Stimulated activated CD8-positive, alpha-beta memory T cell treated with anti-CD3 and anti-CD28 coated beads, Interleukin-15, amount 100 ng/mL, for 24 hours (primary cell): ENCODE results near the gene FGFBP3.
"Not testable (repeated sequence)": the region's sequence is repeated elsewhere in the genome, so short reads cannot be mapped to it uniquely, and the experiment has no call there.

Experiments used
- DNase-seq: peaks from one replicate; pipeline ENCODE4 v3.0.0-alpha.2; 2020; ENCODE audit warnings: low read depth

Gene FGFBP3

GRCh38 chr10:91901784-91902677 is 7.3 kb downstream of the FGFBP3 start:
- no peak for DNase-seq

DNA sequence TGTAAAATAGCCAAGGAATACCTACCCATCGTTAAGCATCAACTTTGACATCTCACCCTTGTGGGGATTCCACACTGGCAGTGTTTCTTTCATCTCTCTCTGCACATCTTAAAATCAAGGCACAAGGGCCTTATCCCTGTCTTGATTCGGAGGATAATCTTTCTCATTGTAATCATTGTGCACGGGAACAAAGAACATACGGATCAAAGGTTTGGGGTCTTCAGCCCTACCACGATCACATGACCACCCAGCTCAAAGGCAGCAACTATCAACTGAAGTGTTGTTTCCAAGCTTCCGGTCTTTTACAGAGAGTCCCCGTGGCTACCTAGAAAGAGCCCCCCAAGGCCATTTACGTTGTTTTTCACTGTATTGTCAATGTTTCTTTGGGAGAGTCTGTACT is 11.9 kb downstream of the FGFBP3 start:
- DNase-seq: no peak

GRCh38 chr10:91896212-91896756 is 13.0 kb downstream of the FGFBP3 start:
- no peak for DNase-seq

DNA sequence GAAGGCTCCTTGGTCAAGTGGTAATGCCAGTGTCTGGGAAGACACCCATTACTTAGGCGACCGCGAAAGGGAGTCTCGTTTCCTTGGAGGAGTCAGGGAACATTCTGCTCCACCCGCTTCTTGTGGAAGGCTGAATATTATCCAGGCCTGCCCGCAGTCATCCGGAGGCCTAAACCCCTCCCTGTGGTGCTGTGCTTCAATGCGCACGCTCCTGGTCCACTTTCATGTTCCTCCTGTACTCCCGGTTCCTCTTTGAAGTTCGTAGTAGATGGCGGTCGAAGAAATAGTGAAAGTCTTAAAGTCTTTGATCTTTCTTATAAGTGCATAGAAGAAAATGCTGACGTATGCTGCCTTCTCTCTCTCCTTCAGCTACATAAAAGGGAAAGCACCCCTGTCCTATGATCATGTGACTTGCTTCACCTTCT is 15.0 kb downstream of the FGFBP3 start:
- DNase-seq: not testable (repeated sequence)

GRCh38 chr10:91893051-91893450 is 16.2 kb downstream of the FGFBP3 start:
- DNase-seq: no peak

DNA sequence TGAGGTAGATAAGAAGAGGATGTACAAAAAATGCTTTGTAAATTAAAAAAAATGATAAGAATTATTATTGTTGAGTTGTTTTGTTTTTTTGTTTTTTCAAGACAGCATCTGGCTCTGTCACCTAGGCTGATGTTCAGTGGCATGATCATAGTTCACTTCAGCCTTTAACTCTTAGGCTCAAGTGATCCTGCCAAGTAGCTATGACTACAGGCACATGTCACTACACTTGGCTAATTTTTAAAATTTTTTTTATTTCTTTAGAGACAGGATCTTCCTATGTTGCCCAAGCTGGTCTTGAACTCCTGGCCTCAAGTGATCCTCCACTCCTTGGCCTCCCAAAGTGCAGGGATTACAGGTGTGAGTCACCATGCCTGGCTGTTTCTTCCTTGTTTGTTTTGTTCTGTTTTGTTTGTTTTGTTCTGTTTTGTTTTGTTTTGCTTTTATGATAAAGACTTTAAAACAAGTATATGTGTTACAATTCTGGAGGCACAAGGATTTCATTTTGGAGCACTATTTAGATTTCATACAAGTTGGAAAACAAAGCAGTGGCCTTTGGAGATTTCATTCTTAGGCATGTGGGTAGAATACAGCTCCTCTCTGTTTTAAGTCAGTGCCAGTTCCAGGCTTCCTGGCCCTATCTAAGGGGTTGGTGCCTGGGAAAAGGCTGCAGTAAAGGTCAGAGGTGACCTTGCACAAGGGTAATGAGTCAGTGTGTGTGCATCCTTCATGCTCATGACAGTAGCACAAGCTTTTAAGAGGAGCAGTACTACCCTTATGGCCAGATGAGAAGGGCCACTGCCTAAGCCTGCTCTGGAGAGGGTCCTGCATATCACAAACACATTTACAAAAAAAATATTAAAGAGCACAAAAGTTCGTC is 17.9 kb downstream of the FGFBP3 start:
- no peak for DNase-seq

- no peak for DNase-seq
These were observed 21.8 kb downstream of the FGFBP3 start for GRCh38 chr10:91887272-91888076.

DNA sequence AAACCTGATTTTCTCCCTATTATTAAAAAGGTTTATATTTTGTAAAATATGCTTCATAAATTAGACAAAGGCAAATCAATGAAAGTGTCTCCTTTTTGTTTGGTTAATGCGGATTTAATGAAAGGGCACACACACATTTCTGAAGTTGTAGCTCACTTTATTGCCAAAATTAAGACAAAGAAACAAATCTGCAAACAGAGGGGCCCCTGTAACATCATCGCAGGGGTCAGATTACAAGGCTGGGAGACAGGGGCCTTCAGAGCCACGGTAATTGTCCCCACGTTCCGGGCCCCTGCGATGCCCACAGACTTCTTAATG is 22.4 kb downstream of the FGFBP3 start:
- no peak for DNase-seq

DNA sequence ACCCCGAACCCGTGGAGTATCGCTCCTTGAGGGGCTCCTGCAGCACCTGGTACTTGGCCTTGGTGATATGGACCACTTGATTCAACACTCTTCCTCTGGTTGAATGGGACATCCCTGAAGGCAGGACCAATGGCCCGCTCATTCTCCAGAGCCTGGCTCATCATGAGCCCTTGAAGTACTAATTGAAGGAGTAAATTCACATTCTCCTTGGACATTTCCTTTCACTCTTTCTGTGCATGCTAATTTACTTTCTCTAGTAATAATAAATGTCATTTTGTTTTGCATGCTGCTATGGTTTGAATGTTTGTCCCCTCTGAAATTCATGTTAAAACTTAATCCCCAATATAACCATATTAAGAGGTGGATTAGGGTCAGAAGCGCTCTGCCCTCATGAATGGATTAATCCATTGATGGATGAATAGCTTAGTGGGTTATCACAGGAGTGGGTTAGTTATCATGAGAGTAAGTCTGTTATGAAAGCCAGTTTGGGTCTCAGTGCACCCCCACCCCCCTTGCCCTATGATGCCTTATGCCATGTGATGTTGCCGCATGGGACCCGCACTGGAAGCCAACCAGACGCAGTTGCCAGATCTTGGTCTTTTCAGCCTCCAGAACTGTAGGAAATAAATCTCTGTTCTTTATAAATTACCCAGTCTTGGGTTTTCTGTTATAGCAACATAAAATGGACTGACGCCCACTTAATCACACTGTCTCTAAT is 23.8 kb downstream of the FGFBP3 start:
- DNase-seq: no peak

GRCh38 chr10:91884536-91884935 is 24.8 kb downstream of the FGFBP3 start:
- DNase-seq: no peak

DNA sequence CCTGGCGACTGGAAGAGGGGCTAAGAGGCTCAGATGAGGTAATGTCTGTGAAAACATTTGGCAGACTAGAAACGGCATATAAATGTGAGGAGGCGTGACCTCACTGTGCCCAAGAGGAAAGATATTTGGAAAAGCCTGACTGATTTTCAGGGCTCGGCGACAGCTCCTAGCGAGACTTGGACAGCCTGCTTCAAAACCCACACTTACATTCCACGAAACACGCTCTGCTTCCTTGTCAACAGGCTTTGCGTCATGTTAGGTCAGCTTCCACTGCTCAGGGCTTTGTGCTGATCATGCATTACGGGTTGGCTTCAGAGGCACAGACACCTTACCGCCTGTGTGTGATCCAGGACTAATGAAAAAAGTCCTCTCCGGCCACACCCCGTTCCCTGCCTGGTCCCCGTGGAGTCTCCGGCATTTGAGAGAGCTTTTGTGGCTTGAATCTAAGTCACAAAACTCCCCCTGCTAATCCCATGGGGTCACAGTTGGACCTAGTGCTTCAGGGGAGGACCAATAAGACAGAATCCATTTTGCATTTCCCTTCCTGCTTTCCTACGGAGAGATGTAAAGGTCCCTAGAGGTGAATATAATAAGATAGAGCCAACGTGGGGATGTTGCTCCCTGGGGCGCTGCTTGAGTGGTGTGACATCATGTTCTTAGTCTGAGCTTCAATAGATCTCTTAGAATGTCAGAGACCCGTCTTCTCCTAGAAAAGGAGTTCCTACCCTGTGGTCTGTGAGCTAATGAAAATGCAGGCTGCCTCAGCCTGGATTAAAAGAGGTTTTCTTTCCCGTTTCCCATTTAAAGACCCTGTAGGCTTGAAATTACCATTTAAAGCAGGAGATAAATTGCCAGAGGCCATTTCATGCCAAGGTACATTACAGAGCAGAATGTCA is 25.5 kb downstream of the FGFBP3 start:
- no peak for DNase-seq

- DNase-seq: no peak
These were observed 29.0 kb downstream of the FGFBP3 start for GRCh38 chr10:91880310-91880709.

DNA sequence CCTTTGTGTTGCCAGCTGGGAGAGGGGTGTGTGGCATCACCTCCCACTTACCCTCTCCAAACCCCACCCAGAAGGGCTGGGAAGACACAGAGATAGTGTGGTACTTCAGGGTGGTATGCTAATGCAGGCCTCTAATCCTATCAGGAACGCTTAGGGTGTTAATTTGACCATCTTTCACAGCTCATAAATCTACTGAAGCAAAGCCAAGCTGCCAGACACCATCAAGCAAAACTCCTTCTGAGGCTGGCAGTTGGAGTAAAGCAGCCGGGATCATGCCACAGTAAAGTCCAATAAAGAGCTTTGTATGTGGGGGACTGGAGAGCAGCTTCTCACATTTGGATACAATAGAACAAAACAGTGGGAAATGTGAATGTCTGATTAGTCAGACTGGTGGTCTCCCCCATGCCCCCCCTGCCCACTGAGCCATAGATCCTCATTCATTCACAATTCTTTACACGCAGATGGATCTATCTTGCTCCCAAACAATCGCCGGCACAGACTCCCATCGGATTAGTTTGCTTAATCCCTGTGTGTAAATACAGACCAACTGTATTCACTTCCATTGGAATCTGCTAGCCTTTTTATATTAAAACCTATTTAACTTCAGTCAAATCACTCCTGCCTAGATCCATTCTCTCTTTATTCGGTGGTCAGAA is 29.6 kb downstream of the FGFBP3 start:
- DNase-seq: no peak

DNA sequence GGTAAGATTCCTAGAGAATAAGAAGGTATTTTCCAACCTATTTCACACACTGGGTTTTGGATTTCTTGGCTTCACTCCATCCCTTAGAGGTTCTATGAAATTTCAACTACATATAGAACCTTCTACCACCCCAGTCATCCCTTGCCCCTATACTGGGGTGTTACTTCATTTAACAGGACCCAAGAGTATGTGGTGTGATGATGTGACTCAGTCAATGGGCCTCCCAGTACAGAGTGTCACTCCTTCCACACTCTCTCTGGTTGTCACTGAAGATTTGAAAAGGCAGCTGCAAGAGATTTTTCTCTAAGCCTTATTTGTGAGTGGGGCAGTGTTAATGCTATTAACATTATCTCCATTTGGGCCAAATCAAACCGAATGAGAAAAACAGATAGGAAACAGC is 33.5 kb downstream of the FGFBP3 start:
- no peak for DNase-seq

- no peak for DNase-seq
These were observed 34.1 kb downstream of the FGFBP3 start for GRCh38 chr10:91875156-91875555.

DNA sequence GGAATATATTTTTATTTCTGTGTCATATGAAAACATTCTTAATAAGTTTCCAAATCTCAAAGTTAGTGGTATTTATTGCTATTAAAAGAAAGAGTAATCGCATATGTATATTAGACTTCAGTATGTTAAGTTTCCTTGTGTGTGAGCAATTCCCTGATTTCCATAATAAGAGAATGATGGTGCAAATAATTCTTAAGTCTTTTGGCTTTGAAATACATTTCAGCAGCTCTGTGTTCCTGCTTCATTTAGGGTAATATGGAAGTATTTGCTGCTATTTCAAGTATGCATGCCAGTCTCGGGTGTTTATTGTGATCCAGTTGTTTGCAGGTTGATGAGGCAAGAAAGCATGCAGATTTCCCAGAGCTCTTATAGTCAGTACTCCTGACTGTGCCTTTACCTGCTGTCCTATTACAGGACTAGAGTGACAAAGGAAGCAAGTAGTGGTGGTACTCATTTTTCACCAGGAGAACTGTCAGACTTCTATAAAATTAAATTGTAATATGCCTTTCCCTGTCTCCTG is 43.7 kb downstream of the FGFBP3 start:
- DNase-seq: no peak

DNA sequence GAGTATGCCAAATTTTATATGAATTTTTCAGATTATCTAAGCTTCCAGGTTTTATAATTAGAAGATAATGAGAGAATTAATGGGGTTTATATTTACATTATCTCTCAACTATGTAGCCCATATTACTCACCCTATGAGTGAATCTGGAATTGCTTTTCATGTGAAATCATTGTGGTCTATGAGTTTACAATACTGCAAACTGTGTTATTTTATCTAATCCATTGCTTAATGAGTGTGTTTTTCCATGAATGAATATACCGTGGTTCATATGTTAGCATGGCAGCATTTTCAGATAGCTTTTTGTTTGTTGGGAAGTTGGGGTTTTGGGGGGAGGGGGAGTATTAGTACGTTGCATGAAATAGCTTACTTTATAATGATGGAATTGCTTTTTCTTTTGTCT is 44.5 kb downstream of the FGFBP3 start:
- DNase-seq: no peak

DNA sequence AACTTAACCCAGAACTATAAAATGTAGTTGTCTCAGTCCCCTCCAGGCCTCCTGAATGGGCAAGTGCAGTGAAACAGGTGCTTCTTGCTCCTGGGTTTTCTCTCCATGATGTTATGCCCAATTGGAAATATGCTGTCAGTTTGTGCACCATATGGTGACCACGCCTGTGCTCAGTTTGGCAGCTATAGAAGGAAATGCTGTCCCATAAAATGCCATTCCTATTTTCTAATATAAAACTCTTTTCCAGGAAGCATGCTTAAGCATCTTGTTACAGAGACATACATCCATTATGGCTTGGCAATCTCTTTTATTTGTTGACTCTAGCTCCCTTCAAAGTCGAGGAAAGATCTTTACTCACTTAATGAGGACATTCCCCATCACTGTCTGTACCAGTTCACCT is 45.2 kb downstream of the FGFBP3 start:
- DNase-seq: no peak

DNA sequence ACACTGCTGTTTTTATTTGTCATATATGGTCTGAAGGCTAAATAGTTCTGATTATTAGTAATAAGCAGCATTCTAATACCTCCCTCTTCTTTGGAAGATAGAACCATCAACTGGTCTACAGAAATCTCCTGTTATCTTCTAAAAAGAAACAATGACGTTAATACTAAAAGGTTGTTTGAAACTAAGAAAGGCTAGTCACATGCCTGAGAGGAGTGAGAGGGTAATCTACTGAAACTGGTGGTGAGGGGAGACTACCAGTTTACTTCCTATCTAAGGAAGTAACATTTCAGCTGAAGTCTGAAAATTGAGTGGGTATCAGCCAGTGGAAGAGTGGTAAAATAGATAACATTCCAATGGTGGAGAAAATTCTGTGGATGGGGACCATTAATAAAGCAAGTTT is 48.4 kb downstream of the FGFBP3 start:
- no peak for DNase-seq

DNA sequence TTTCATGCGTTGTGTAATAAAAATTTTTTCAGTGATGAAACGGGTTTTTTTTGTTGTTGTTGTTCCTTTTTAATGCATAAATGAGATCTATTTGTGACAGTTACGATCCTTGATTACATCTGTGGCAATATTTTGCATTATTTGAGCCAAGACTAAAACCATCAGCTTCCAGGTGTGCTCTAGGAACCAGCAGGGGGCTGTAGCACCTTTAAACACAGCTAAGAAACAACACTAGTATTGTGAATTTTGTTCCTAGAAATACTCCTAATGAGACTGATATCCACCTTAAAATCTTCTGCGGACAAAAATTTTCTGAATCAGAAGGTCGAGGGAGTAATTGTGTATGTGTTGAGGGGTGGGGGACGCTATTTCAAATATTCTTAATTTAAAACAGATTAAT is 52.6 kb downstream of the FGFBP3 start:
- no peak for DNase-seq
